Heart left ventricle (tissue), 13 donors: Measurements from ENCODE around the gene MED12L.

ENCODE experiments used
- CTCF ChIP-seq, 12 donors: fragments of 200-600 bp; sonication (generic) in 4 of 12; IDR thresholded peaks; one replicate each; pipeline versions ENCODE4 v1.5.0 to v1.8.0; 2018 to 2022; ENCODE audit warnings: antibody characterized with exemption in 12 of 12, mild to moderate bottlenecking in 5 of 12
- POLR2A ChIP-seq, 2 donors: fragments of 450-650 bp; IDR thresholded peaks; one replicate each; pipeline ENCODE4 v1.6.1; 2017; ENCODE audit warnings: antibody characterized with exemption in 2 of 2, mild to moderate bottlenecking in 2 of 2, moderate library complexity in 2 of 2
- donor health status: ischemic (EF 13 %, LVEDD 7.1; RV severe dilation, severe dysfunction).
- donor health status: DM: no; HTN: yes; CAD: no.
- donor health status: DM: no; HTN: no; CAD: no.
- donor health status: ischemic (EF 25% LVEDD 6.9; RV normal size, moderate dysfunction).
- donor health status: ischemic (EF 25% LVEDD 5.7; RV mildly dilated, moderate dysfunction).
- donor health status: ischemic (EF 35%, LVEDD 5.7; RV mildly dilated, moderate dysfunction).
- donor health status: nonischemic (EF 11% LVEDD 7.7; RV severe dilation, severe dysfunction).
- donor health status: DM: yes; HTN: yes; CAD: no.
- donor health status: PGD.
- donor health status: ischemic (EF 29% LVEDD 5.4; RV normal size, mild dysfunction).
- donor health status: nonischemic (EF 23%, LVEDD 6.1; RV moderate dilation, normal function).

- TF ChIP-seq CTCF (IDR thresholded peaks at IDR 0.05) (no peak), POLR2A (IDR thresholded peaks at IDR 0.05) (no peak)
These were observed 145.2 kb downstream of the MED12L start for GRCh38 chr3:151230646-151231045.
